MCF 10A (cell line): ENCODE data around the gene LRPAP1. TPM values are rescaled to one million over a fixed set of nuclear protein-coding genes. Genes with fewer than 3 reads are reported as not detected.
"Not testable (repeated sequence)": the region's sequence is repeated elsewhere in the genome, so short reads cannot be mapped to it uniquely, and the experiment has no call there.

Experiments used
- BruUV-seq: library from RNA; stranded (reverse); fragments of 400-500 nt; replicated peaks from 2 replicates; lab custom pipeline; 2021; lab: Mats Ljungman, UMichigan
- CTCF ChIA-PET: fragments of 300-600 bp; sonication (Branson Sonifier 250); formaldehyde crosslinking; extraction: SDS; loops from one replicate; lab custom pipeline; 2021; ENCODE audit warnings: antibody characterized with exemption, inconsistent platforms; lab: Yijun Ruan, JAX
- POLR2A ChIA-PET: fragments of 300-600, 350-650 bp; sonication (Branson Sonifier 250); formaldehyde crosslinking; extraction: SDS; loops from one replicate; lab custom pipeline; 2020; ENCODE audit warnings: antibody characterized with exemption, inconsistent platforms; lab: Yijun Ruan, JAX
- DNase-seq: peaks from one replicate; pipeline ENCODE4 v3.0.0-alpha.2; 2018; ENCODE audit not compliant: unreplicated experiment
- H3K27ac Mint-ChIP-seq: one replicate; pipeline ENCODE4 v1.8.0; 2022; ENCODE audit warnings: mild to moderate bottlenecking, low read depth, mixed read lengths; ENCODE audit not compliant: unreplicated experiment
- H3K27me3 Mint-ChIP-seq: one replicate; pipeline ENCODE4 v1.8.0; 2022; ENCODE audit warnings: mixed read lengths; ENCODE audit not compliant: insufficient read depth, unreplicated experiment
- H3K36me3 Mint-ChIP-seq: one replicate; pipeline ENCODE4 v1.8.0; 2022; ENCODE audit warnings: mild to moderate bottlenecking, moderate library complexity, mixed read lengths; ENCODE audit not compliant: insufficient read depth, unreplicated experiment
- H3K4me1 Mint-ChIP-seq: one replicate; pipeline ENCODE4 v1.8.0; 2022; ENCODE audit warnings: mixed read lengths; ENCODE audit not compliant: insufficient read depth, unreplicated experiment
- H3K4me3 Mint-ChIP-seq: one replicate; pipeline ENCODE4 v1.8.0; 2022; ENCODE audit warnings: mild to moderate bottlenecking, moderate library complexity, mixed read lengths; ENCODE audit not compliant: unreplicated experiment
- H3K9me3 Mint-ChIP-seq: one replicate; pipeline ENCODE4 v1.8.0; 2022; ENCODE audit warnings: mixed read lengths; ENCODE audit not compliant: unreplicated experiment
- intact Hi-C: fragments of 100-400 bp; cut with micrococcal nuclease; formaldehyde crosslinking; loops from 2 replicates; pipeline ENCODE4 v1.14.1; 2022
- total RNA-seq: library from RNA; stranded (reverse); gene quantifications from 2 replicates; pipeline ENCODE4 v1.2.3, GENCODE V29; 2022
- TF ChIP-seq, protein P1 (sequence below): fragments of 200-600 bp; IDR thresholded peaks from one replicate; pipeline ENCODE4 v1.8.0; 2022; ENCODE audit warnings: antibody characterized with exemption, mild to moderate bottlenecking; ENCODE audit not compliant: unreplicated experiment

Gene LRPAP1
- total RNA-seq, 1 experiment from 2014 or later = 93.6 TPM

DNA sequence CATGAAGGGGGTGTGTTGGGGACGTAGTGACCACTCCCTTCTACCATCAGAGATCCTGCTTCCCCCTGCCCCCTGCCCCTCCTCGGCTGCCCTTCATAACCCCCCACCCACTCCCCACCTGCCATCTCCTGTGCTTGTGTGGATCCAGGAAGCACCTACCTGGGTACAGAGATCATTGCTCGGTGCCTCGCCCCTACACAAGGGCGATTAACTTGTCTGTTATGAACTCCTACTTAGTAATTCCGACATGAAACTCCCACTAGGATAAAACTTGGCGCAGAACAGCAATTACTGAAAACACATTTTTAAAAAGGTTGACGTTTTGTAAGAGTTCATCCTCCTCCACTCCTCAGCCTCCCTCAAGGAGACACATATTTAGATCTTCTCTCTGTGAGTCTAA lies 11.2 kb upstream of the LRPAP1 start:
- intact Hi-C loops, H3K9me3 Mint-ChIP-seq, H3K27ac Mint-ChIP-seq, CTCF ChIA-PET, H3K4me3 Mint-ChIP-seq, BruUV-seq, H3K36me3 Mint-ChIP-seq, H3K4me1 Mint-ChIP-seq, POLR2A ChIA-PET, DNase-seq: not testable (repeated sequence)
- peaks cover 16% of the 10 kb centered on the region for H3K27me3 Mint-ChIP-seq

DNA sequence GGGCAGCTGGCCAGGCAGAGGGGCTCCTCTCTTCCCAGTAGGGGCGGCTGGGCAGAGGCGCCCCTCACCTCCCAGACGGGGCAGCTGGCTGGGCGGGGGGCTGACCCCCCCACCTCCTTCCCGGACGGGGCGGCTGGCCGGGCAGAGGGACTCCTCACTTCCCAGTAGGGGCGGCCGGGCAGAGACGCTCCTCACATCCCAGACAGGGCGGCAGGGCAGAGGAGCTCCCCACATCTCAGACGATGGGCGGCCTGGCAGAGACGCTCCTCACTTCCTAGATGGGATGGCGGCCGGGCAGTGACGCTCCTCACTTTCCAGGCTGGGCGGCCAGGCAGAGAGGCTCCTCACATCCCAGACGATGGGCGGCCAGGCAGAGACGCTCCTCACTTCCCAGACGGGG lies 6.7 kb upstream of the LRPAP1 start:
- not testable (repeated sequence) for H3K4me3 Mint-ChIP-seq, BruUV-seq, H3K27ac Mint-ChIP-seq

DNA sequence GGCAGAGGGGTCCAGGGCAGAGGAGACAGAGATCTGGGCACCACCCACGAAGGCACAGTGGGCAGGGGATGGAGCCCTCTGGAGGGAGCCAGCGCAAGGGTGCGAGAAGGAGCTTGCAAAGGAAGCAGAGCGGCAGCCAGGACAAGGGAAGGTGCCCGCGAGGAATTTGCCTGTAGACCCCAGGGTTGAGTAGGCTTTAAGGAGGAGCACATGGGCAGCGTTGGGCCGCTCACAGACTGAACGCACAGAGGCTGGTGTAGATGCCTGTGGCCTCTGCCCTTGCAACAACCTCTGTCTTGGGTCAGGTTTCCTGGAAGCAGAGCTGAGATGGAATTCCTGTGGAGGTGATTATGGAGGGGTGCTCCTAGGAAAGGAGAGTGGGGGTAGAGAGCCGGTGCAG lies 3.6 kb upstream of the LRPAP1 start:
- not testable (repeated sequence) for DNase-seq, BruUV-seq

More for the DNA sequence above, 6.7 kb upstream of the LRPAP1 start:
- DNase-seq, intact Hi-C loops, H3K36me3 Mint-ChIP-seq, POLR2A ChIA-PET, H3K9me3 Mint-ChIP-seq, H3K4me1 Mint-ChIP-seq: not testable (repeated sequence)
- peaks cover 12% of the 10 kb centered on the region for H3K27me3 Mint-ChIP-seq
- CTCF ChIA-PET = interaction anchor here (0.6 kb wide), 1 partner anchor 721 kb away, joined by 4 read pairs; no protein-coding TSS in a partner anchor

DNA sequence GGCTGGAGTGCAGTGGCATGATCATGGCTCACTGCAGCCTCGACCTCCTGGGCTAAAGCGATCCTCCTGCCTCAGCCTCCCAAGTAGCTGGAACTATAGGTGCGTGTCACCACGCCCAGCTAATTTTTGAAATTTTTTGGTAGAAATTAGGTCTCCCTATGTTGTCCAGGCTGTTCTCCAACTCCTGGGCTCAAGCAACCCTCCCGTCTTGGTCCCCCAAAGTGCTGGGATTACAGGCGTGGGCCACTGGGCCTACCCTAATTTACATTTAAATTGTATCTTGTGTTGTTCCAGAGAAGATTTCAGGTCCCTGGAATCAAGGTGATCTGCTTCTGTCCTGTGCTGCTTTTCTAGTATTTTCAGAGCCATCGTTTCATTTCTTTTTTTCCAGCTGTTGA lies 1.2 kb upstream of the LRPAP1 start:
- peak overlapping the region; percentile 26 for H3K4me3 Mint-ChIP-seq
- H3K27ac Mint-ChIP-seq = no peak overlapping the region
- TF ChIP-seq, protein P1, sequence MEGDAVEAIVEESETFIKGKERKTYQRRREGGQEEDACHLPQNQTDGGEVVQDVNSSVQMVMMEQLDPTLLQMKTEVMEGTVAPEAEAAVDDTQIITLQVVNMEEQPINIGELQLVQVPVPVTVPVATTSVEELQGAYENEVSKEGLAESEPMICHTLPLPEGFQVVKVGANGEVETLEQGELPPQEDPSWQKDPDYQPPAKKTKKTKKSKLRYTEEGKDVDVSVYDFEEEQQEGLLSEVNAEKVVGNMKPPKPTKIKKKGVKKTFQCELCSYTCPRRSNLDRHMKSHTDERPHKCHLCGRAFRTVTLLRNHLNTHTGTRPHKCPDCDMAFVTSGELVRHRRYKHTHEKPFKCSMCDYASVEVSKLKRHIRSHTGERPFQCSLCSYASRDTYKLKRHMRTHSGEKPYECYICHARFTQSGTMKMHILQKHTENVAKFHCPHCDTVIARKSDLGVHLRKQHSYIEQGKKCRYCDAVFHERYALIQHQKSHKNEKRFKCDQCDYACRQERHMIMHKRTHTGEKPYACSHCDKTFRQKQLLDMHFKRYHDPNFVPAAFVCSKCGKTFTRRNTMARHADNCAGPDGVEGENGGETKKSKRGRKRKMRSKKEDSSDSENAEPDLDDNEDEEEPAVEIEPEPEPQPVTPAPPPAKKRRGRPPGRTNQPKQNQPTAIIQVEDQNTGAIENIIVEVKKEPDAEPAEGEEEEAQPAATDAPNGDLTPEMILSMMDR = no peak
- ChIA-PET POLR2A (no interaction called here), CTCF (interaction anchor here (0.6 kb wide), 1 partner anchor 13 kb away, joined by 4 read pairs; no protein-coding TSS in a partner anchor)
- H3K9me3 Mint-ChIP-seq = no peaks in the 10 kb centered on the region
- DNase-seq = no peak
- H3K36me3 Mint-ChIP-seq = peaks cover 13% of the 10 kb centered on the region
- peaks cover 12% of the 10 kb centered on the region for H3K27me3 Mint-ChIP-seq
- peaks cover 17% of the 10 kb centered on the region for H3K4me1 Mint-ChIP-seq
- intact Hi-C loops = no loop called here
- BruUV-seq = no TSS peak

More for the DNA sequence above, 3.6 kb upstream of the LRPAP1 start:
- intact Hi-C loops, POLR2A ChIA-PET, H3K9me3 Mint-ChIP-seq, H3K36me3 Mint-ChIP-seq, H3K4me3 Mint-ChIP-seq, H3K4me1 Mint-ChIP-seq, CTCF ChIA-PET, H3K27ac Mint-ChIP-seq: not testable (repeated sequence)
- H3K27me3 Mint-ChIP-seq = peaks cover 12% of the 10 kb centered on the region

DNA sequence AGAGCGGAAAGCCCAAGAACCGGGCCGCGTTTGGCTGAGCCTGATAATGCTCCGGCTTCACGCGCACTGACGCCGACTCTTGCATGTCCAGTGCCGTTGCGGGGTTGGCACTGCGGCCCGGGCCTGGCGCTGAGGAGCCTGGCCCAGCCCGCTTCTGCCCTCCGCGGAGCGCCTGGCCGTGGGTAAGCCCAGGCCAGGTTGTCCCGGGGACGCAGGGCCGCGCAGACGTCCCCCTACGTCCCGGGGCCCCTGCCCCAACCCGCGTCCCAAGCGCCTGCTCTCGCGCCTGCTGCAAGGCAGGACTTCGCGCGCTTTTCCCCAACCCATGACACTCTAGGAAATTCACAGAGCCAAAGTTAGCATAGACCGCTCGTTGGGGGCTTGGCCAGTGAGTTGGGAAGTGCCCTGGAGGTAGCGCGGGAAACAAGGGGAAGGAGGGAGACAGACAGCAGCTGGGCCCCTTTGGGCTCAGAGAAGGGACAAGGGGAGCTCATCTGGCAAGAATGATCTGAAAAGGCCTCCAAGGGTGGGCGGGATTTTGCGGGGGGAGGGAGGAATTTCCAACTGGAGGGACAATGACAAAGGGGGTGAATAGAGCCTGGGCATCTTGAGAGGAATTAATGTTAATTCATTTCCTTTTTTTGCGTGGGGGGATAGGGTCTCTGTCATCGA lies 665 bp upstream of the LRPAP1 start:
- POLR2A ChIA-PET = no interaction called here
- intact Hi-C loops = no loop called here

More for the DNA sequence above, 665 bp upstream of the LRPAP1 start:
- CTCF ChIA-PET = interaction anchor here (0.6 kb wide), 1 partner anchor 13 kb away, joined by 4 read pairs; no protein-coding TSS in a partner anchor
- Mint-ChIP-seq H3K36me3 (peaks cover 13% of the 10 kb centered on the region), H3K27me3 (peaks cover 12% of the 10 kb centered on the region), H3K9me3 (no peaks in the 10 kb centered on the region), H3K4me1 (peaks cover 17% of the 10 kb centered on the region), H3K4me3 (peak overlapping the region; percentile 90), H3K27ac (no peak overlapping the region)
- TF ChIP-seq, protein P1 = no peak
- DNase-seq = no peak
- BruUV-seq = no TSS peak
